Measurements from ENCODE around the gene TRIP10.

The TRIP10 gene

GRCh38 chr19:6739390-6739882 is at the start of gene TRIP10:
Gene TRIP10, plus strand, starts transcription at chr19:6739680. Its CDS starts 82 bp downstream, at chr19:6739762.
- ChIA-PET POLR2A (no interaction called here), CTCF (interaction anchor here (0.9 to 4.4 kb wide), 6 partner anchors 8 to 614 kb away, joined by 3 to 131 read pairs (median 4); no protein-coding TSS in a partner anchor)
- TF ChIP-seq, protein P1, sequence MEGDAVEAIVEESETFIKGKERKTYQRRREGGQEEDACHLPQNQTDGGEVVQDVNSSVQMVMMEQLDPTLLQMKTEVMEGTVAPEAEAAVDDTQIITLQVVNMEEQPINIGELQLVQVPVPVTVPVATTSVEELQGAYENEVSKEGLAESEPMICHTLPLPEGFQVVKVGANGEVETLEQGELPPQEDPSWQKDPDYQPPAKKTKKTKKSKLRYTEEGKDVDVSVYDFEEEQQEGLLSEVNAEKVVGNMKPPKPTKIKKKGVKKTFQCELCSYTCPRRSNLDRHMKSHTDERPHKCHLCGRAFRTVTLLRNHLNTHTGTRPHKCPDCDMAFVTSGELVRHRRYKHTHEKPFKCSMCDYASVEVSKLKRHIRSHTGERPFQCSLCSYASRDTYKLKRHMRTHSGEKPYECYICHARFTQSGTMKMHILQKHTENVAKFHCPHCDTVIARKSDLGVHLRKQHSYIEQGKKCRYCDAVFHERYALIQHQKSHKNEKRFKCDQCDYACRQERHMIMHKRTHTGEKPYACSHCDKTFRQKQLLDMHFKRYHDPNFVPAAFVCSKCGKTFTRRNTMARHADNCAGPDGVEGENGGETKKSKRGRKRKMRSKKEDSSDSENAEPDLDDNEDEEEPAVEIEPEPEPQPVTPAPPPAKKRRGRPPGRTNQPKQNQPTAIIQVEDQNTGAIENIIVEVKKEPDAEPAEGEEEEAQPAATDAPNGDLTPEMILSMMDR (IDR thresholded peaks at IDR 0.05; ENCODE audit: insufficient read depth, low read length, missing control alignments), result no peak
- DNase-seq (ENCODE audit: low read depth, low spot score), result no peak
- peak within 1 kb of the TSS; percentile 89 for H3K4me3 ChIP-seq (ENCODE audit: low read depth, low read length)

DNA sequence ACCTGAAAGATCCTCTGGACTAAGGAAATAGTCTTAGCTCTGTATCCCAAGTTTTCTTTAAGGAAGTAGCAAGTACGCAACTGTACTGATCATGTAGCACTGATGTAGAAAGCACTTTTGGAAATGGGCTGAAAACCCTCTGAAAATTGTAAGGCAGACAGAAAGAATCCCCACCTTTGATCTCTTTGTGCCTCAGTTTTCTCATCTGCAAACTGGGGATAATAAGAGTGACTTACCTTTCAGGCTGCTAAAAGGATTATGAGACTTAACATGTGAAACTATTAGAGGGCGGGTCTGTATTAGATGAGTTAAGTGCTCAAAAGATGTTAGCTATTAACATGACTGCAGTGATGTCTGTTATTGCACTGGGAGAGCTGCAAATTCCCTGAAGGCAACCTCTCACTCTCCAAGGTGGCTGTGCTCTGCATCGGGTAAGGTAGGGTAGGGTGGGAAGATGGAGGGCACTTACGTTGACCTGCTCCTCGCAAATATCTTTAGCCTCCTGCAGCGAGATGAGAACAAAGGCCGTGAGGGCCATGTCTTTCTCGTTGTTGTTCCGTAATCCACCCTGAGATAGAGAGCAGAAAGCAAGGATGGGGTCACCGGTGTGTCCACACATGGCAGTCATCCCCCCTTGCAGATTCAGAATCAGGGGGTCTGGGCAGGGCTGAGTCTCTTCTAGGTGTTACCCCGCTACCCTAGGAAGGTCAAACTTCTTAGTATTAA is 49.2 kb upstream of the TRIP10 start:
- no peak overlapping the region for H3K4me3 ChIP-seq (ENCODE audit: low read depth, low read length)
- ChIA-PET CTCF (no interaction called here), POLR2A (no interaction called here)
- DNase-seq (ENCODE audit: low read depth, low spot score), result no peak
- TF ChIP-seq, protein P1 (IDR thresholded peaks at IDR 0.05; ENCODE audit: insufficient read depth, low read length, missing control alignments), result no peak

DNA sequence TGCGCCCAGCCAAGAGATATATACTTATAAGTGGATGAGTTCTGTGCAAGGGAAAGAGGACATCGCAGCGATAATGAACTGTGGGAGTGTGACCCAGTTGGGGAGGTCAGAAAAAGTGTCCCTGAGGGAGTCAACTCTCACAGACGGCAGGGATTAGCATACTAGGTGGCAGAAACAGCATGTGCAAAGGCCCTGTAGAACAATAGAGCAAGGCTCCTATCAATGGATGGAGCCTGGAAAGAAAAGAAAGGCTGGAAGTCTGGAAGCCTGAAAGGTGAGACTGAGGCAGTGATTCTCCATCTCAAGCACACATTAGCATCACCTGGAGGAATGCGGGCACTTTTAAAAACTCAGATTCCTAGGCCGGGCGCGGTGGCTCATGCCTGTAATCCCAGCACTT is 48.1 kb upstream of the TRIP10 start:
- ChIA-PET POLR2A (no interaction called here), CTCF (no interaction called here)

GRCh38 chr19:6692027-6692426 is 47.5 kb upstream of the TRIP10 start:
- POLR2A ChIA-PET, result no interaction called here
- CTCF ChIA-PET, result no interaction called here
- no peak for DNase-seq (ENCODE audit: low read depth, low spot score)

More for the DNA sequence above, 48.1 kb upstream of the TRIP10 start:
- TF ChIP-seq, protein P1 (IDR thresholded peaks at IDR 0.05; ENCODE audit: insufficient read depth, low read length, missing control alignments), result no peak
- H3K4me3 ChIP-seq (ENCODE audit: low read depth, low read length), result no peak overlapping the region
- no peak for DNase-seq (ENCODE audit: low read depth, low spot score)

GRCh38 chr19:6693056-6693471 is 46.4 kb upstream of the TRIP10 start:
- ChIA-PET CTCF (no interaction called here), POLR2A (no interaction called here)
- no peak overlapping the region for H3K4me3 ChIP-seq (ENCODE audit: low read depth, low read length)
- no peak for DNase-seq (ENCODE audit: low read depth, low spot score)
- TF ChIP-seq, protein P1 (IDR thresholded peaks at IDR 0.05; ENCODE audit: insufficient read depth, low read length, missing control alignments), result no peak

More at GRCh38 chr19:6692027-6692426, 47.5 kb upstream of the TRIP10 start:
- H3K4me3 ChIP-seq (ENCODE audit: low read depth, low read length), result no peak overlapping the region
- TF ChIP-seq, protein P1 (IDR thresholded peaks at IDR 0.05; ENCODE audit: insufficient read depth, low read length, missing control alignments), result no peak

- no peak overlapping the region for H3K4me3 ChIP-seq (ENCODE audit: low read depth, low read length)
- ChIA-PET POLR2A (no interaction called here), CTCF (no interaction called here)
- TF ChIP-seq, protein P1 (IDR thresholded peaks at IDR 0.05; ENCODE audit: insufficient read depth, low read length, missing control alignments), result no peak
- no peak for DNase-seq (ENCODE audit: low read depth, low spot score)
Measured at GRCh38 chr19:6693681-6694080, 45.8 kb upstream of the TRIP10 start.
